IPS-20b (cell line): ENCODE results near the gene TNFRSF11A.

Source experiments
- H3K27ac ChIP-seq: one replicate; pipeline ENCODE4 v1.5.1; 2013; ENCODE audit warnings: low read length
- H3K27me3 ChIP-seq: 2 replicates; pipeline ENCODE4 v1.6.1; 2013; ENCODE audit warnings: mild to moderate bottlenecking, low read length, inconsistent platforms; ENCODE audit not compliant: insufficient read depth
- H3K36me3 ChIP-seq: 2 replicates; pipeline ENCODE4 v1.6.1; 2013; ENCODE audit warnings: low read depth, mild to moderate bottlenecking, inconsistent platforms, low read length, moderate library complexity; ENCODE audit not compliant: insufficient read depth
- H3K4me1 ChIP-seq: 2 replicates; pipeline ENCODE4 v1.6.1; 2013; ENCODE audit warnings: mild to moderate bottlenecking, control low read depth, inconsistent platforms, low read length, moderate library complexity; ENCODE audit not compliant: insufficient read depth
- H3K4me3 ChIP-seq: 2 replicates; pipeline ENCODE4 v1.5.1; 2013; ENCODE audit warnings: mild to moderate bottlenecking, low read length, inconsistent platforms
- H3K9ac ChIP-seq: 2 replicates; pipeline ENCODE4 v1.6.1; 2013; ENCODE audit warnings: low read depth, mild to moderate bottlenecking, inconsistent platforms, low read length, moderate library complexity
- H3K9me3 ChIP-seq: 2 replicates; pipeline ENCODE4 v1.6.1; 2013; ENCODE audit warnings: mild to moderate bottlenecking, low read depth, low read length, inconsistent platforms; ENCODE audit not compliant: insufficient read depth

The TNFRSF11A gene

DNA sequence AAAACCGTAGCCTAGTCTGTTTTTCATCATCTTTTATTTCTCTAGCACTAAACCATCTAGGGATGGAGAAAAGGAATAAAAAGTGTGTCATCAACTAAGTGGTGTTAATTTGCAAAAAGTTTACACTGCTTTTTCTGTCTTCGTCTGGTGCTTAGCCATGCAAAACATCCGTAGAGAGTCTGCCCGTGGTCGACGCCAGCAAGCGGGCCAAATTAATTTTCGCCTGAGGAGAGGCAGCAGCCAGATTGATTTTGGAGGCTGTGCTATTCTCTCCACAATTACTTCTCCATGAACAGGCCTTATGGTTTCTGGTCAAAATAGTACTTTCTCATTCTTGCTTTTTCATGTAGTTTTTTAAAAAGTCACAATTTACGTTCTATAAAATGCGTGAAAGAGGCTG is 46.3 kb downstream of the TNFRSF11A start:
- H3K9me3 ChIP-seq, result no peaks in the 10 kb centered on the region

DNA sequence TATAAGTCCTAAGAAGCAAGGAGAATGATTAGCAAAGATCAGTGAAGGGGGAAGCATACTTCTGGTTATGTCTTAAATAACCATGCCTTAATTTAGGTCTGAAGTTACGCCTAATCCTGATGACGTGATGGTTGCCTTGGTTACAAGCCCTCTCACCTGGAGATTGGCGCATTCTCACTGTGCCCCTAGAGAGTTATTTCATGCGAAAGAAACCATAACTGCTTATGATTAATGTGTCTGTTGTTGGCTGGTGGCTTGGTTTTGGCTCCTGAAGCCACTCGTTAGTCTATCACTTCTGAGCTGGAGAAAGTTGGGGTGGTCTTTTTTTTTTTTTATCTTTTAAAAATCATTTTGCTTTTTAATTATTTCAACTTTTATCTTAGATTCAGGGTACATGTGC is 47.0 kb downstream of the TNFRSF11A start:
- Histone ChIP-seq H3K4me1 (peaks cover 14% of the 10 kb centered on the region), H3K9ac (no peak overlapping the region), H3K27me3 (no peaks in the 10 kb centered on the region), H3K27ac (no peak overlapping the region), H3K9me3 (no peaks in the 10 kb centered on the region), H3K36me3 (peaks cover 35% of the 10 kb centered on the region; the same call in 1 of the 2 replicates), H3K4me3 (no peak overlapping the region)

More for the DNA sequence above, 46.3 kb downstream of the TNFRSF11A start:
- H3K9ac ChIP-seq, result no peak overlapping the region
- H3K4me3 ChIP-seq, result no peak overlapping the region
- H3K27me3 ChIP-seq, result no peaks in the 10 kb centered on the region
- H3K36me3 ChIP-seq, result peaks cover 32% of the 10 kb centered on the region; the same call in 1 of the 2 replicates
- no peak overlapping the region for H3K27ac ChIP-seq
- peaks cover 14% of the 10 kb centered on the region for H3K4me1 ChIP-seq

DNA sequence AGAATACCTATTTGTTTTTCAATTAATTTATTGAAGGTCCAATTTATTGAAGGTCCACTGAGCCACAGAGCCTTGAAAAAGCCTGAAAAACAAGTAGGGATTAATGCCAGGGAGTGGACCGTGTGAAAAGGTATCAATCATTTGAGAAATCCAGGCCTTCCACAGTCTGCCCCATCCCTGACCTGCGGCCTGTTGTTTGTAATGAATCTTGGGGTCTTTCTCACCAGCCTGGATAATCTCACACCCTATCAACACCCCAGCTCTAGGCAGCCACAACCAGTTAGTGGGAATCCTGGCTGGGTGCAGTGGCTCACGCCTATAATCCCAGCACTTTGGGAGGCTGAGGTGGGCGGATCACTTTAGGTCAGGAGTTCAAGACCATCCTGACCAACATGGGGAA is 47.8 kb downstream of the TNFRSF11A start:
- Histone ChIP-seq H3K36me3 (peaks cover 40% of the 10 kb centered on the region; the same call in 1 of the 2 replicates), H3K4me3 (no peak overlapping the region), H3K9ac (no peak overlapping the region), H3K27ac (no peak overlapping the region), H3K9me3 (no peaks in the 10 kb centered on the region), H3K27me3 (no peaks in the 10 kb centered on the region), H3K4me1 (peaks cover 14% of the 10 kb centered on the region)

DNA sequence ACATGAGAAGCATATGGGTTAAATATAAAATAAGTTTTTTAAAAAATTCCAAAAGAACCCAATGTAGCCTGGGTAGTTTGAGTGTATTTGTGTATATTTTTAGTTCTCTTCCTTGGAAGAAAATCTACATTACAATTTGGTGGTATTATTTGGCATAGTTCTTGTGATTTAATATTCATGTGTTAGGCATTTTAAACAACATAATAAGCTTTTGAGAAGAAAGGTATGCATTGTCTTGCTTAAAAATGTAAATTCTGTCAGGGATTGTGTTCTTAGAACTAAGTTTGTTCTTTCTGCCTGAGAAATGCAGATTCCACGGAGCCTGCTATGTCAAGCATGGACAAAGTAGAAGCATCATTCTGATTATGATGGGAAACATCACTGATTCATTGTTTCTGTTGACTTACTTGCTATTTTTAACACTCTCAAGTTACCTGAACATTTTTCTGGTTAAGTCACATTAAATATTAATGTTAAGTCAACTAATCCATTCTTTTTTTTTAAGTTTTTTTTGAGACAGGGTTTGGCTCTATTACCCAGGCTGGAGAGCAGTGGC is 49.4 kb downstream of the TNFRSF11A start:
- H3K36me3 ChIP-seq, result peaks cover 40% of the 10 kb centered on the region; the same call in 1 of the 2 replicates
- H3K9me3 ChIP-seq, result no peaks in the 10 kb centered on the region
- H3K4me1 ChIP-seq, result peaks cover 14% of the 10 kb centered on the region
- no peaks in the 10 kb centered on the region for H3K27me3 ChIP-seq
- H3K27ac ChIP-seq, result peak overlapping the region; percentile 5
- H3K9ac ChIP-seq, result no peak overlapping the region
- no peak overlapping the region for H3K4me3 ChIP-seq

DNA sequence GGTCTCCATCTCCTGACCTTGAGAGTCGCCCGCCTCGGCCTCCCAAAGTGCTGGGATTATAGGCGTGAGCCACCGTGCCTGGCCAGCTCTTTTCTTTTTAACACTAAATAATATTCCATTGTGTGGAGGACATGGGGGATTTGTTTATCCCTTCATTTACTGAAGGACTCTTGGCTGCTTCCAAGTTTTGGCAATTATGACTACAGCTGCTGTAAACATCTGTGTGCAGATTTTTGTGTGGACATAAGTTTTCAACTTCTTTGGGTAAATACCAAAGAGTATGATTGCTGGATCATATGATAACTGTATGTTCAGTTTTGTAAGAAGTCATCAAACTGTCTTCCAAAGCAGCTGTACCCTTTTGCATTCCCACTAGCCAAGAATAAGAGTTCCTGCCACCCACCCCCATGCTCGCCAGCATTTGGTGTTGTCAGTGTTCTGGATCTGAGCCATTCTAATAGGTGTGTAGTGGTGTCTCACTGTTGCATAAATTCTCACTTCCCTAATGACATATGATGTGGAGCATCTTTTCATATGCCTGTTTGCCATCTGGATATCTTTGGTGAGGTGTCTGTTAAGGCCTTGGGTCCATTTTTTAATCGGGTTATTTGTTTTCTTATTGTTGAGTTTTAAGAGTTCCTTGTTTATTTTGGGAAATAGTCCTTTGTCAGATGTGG is 52.2 kb downstream of the TNFRSF11A start:
- H3K4me3 ChIP-seq, result no peak overlapping the region
- no peak overlapping the region for H3K27ac ChIP-seq

GRCh38 chr18:62379051-62379450 is 53.9 kb downstream of the TNFRSF11A start:
- Histone ChIP-seq H3K9ac (no peak overlapping the region), H3K4me1 (peaks cover 7% of the 10 kb centered on the region), H3K36me3 (peaks cover 43% of the 10 kb centered on the region; the same call in 1 of the 2 replicates), H3K27me3 (no peaks in the 10 kb centered on the region), H3K27ac (no peak overlapping the region), H3K4me3 (no peak overlapping the region), H3K9me3 (no peaks in the 10 kb centered on the region)

More for the DNA sequence above, 52.2 kb downstream of the TNFRSF11A start:
- Histone ChIP-seq H3K9me3 (no peaks in the 10 kb centered on the region), H3K27me3 (no peaks in the 10 kb centered on the region), H3K36me3 (peaks cover 37% of the 10 kb centered on the region; the same call in 1 of the 2 replicates), H3K9ac (no peak overlapping the region), H3K4me1 (peaks cover 14% of the 10 kb centered on the region)

DNA sequence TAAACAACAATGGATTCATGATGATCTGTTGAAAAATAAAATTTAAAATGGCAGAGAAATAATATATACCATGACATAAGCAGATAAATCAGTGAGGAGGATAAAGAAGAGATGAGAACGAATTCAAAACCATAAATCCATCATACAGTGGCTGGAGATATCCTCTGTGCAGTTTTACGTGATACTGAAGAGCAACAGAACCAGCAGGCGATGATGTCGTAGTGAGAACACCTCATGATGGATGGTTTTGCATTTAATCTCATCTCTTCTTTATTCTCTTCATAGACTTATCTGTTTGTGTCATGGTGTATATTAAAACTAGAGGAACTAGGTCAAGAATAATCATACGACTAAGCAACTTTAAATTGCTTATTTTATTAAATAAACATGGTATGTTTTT is 56.3 kb downstream of the TNFRSF11A start:
- Histone ChIP-seq H3K36me3 (peaks cover 36% of the 10 kb centered on the region; the same call in 1 of the 2 replicates), H3K9me3 (no peaks in the 10 kb centered on the region), H3K27ac (no peak overlapping the region), H3K4me1 (peaks cover 12% of the 10 kb centered on the region; the same call in 1 of the 2 replicates), H3K4me3 (no peak overlapping the region), H3K9ac (no peak overlapping the region), H3K27me3 (no peaks in the 10 kb centered on the region)

DNA sequence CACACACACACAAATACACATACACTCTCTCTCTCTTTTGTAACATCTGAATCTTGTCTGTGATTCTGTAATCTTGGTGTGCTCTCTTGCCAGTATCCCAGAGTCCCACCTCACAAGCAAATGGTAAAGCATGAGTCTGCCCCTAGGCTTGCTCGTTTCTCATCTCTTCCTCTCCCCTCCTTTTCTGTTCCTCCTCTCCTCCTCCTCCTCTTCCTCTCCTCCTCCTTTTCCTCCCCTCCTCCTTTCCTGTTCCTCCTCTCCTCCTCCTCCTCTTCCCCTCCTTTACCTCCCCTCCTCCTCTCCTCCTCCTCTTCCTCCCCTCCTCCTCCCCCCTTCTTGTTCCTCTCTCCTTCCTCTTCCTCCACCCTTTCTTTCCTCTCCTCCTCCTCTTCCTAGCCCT is 59.0 kb downstream of the TNFRSF11A start:
- Histone ChIP-seq H3K4me1 (peaks cover 17% of the 10 kb centered on the region; the same call in 1 of the 2 replicates), H3K27me3 (no peaks in the 10 kb centered on the region), H3K9ac (no peak overlapping the region), H3K4me3 (no peak overlapping the region), H3K9me3 (no peaks in the 10 kb centered on the region), H3K27ac (no peak overlapping the region), H3K36me3 (peaks cover 15% of the 10 kb centered on the region; the same call in 1 of the 2 replicates)

DNA sequence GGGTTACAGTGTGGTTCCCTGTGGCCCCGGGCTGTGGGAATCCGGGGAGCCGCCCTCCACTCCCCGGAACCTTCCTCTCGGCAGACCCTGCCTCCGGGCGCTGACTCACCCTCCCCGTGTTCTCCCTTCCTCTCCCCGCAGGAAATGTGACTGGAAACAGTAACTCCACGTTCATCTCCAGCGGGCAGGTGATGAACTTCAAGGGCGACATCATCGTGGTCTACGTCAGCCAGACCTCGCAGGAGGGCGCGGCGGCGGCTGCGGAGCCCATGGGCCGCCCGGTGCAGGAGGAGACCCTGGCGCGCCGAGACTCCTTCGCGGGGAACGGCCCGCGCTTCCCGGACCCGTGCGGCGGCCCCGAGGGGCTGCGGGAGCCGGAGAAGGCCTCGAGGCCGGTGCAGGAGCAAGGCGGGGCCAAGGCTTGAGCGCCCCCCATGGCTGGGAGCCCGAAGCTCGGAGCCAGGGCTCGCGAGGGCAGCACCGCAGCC is 59.5 kb downstream of the TNFRSF11A start:
- Histone ChIP-seq H3K27ac (no peak overlapping the region), H3K9ac (no peak overlapping the region), H3K36me3 (peaks cover 9% of the 10 kb centered on the region; the same call in 1 of the 2 replicates), H3K9me3 (no peaks in the 10 kb centered on the region), H3K4me3 (no peak overlapping the region), H3K4me1 (peaks cover 17% of the 10 kb centered on the region; the same call in 1 of the 2 replicates), H3K27me3 (no peaks in the 10 kb centered on the region)

GRCh38 chr18:62386091-62386490 is 61.0 kb downstream of the TNFRSF11A start:
- Histone ChIP-seq H3K4me3 (no peak overlapping the region; the same call in 1 of the 2 replicates), H3K9ac (peak overlapping the region; percentile 33; the same call in 1 of the 2 replicates), H3K27ac (peak overlapping the region; percentile 73), H3K36me3 (peaks cover 6% of the 10 kb centered on the region; the same call in 1 of the 2 replicates), H3K4me1 (peaks cover 17% of the 10 kb centered on the region; the same call in 1 of the 2 replicates), H3K9me3 (peaks cover 3% of the 10 kb centered on the region; the same call in 1 of the 2 replicates), H3K27me3 (no peaks in the 10 kb centered on the region)

DNA sequence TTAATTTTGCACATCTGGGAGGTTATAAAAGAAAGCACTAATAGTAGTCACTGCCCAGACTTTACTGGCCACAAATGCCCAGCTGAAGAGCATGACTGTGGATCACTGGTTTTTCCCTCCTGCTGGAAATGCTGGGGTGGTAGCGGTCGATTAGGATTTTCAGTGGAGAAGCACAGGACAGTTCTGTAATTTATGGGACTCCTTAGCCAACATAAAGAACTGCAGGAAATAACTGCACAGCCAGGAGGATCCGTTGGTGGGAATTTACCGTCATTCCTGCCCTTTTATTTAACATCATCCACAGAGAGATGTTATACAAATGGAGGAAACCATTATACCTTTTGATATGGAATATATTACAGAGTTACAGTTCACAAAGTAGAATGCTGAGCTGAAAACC is 61.5 kb downstream of the TNFRSF11A start:
- H3K27ac ChIP-seq, result peak overlapping the region; percentile 73
- no peak overlapping the region; the same call in 1 of the 2 replicates for H3K4me3 ChIP-seq

More for the DNA sequence above, 61.5 kb downstream of the TNFRSF11A start:
- Histone ChIP-seq H3K9ac (peak overlapping the region; percentile 33; the same call in 1 of the 2 replicates), H3K9me3 (peaks cover 8% of the 10 kb centered on the region; the same call in 1 of the 2 replicates), H3K36me3 (peaks cover 6% of the 10 kb centered on the region; the same call in 1 of the 2 replicates), H3K27me3 (no peaks in the 10 kb centered on the region), H3K4me1 (peaks cover 17% of the 10 kb centered on the region; the same call in 1 of the 2 replicates)
